Aorta (tissue), 5 donors: ENCODE data around the gene BANF1. TPM values are rescaled to one million over a fixed set of nuclear protein-coding genes. Genes with fewer than 3 reads are reported as not detected.

Experiments
- ATAC-seq: fragments of 200-7000 bp; cut with Tn5 transposase; one replicate; pipeline ENCODE4 v1.9.1; 2022; ENCODE audit warnings: moderate library complexity; ENCODE audit not compliant: low FRiP score
- DNase-seq, 2 donors: peaks; one replicate each; pipeline ENCODE4 v3.0.0-alpha.2; 2020
- H3K27ac ChIP-seq, 2 donors: one replicate each; pipeline ENCODE4 v1.5.1; 2013; ENCODE audit warnings: low read length in 2 of 2, mild to moderate bottlenecking in 2 of 2, moderate library complexity in 2 of 2, control low read depth in 1 of 2, inconsistent platforms in 1 of 2, low read depth in 1 of 2
- H3K27me3 ChIP-seq, 2 donors: one replicate each; pipeline ENCODE4 v1.6.1; 2013; ENCODE audit warnings: control low read depth in 1 of 2, low read length in 1 of 2, mild to moderate bottlenecking in 1 of 2, moderate library complexity in 1 of 2; ENCODE audit not compliant: insufficient read depth in 2 of 2, control insufficient read depth in 1 of 2
- H3K36me3 ChIP-seq, 2 donors: one replicate each; pipeline ENCODE4 v1.6.1; 2013; ENCODE audit warnings: control low read depth in 1 of 2, low read length in 1 of 2, mild to moderate bottlenecking in 1 of 2; ENCODE audit not compliant: insufficient read depth in 2 of 2, control insufficient read depth in 1 of 2
- H3K4me1 ChIP-seq, 2 donors: one replicate each; pipeline ENCODE4 v1.6.1; 2013; ENCODE audit warnings: low read length in 2 of 2, control low read depth in 1 of 2, mild to moderate bottlenecking in 1 of 2, moderate library complexity in 1 of 2; ENCODE audit not compliant: insufficient read depth in 2 of 2, control insufficient read depth in 1 of 2
- H3K4me3 ChIP-seq, 2 donors: one replicate each; pipeline ENCODE4 v1.5.1; 2013; ENCODE audit warnings: low read length in 2 of 2, control low read depth in 1 of 2, mild to moderate bottlenecking in 1 of 2
- H3K9me3 ChIP-seq: one replicate; pipeline ENCODE4 v1.6.1; 2013; ENCODE audit warnings: mild to moderate bottlenecking, low read length; ENCODE audit not compliant: control insufficient read depth
- WGBS, 2 donors: extraction: QIAGEN DNeasy Blood & Tissue Kit; methylation state at CpG; one replicate each; pipeline ENCODE4 v1.1.7; 2013; 5-methylcytosine and 5-hydroxymethylcytosine counted together
- intact Hi-C, 2 donors: fragments of 100-400 bp; cut with DNase I; formaldehyde crosslinking; loops; one replicate each; pipeline versions ENCODE4 v1.14.2 to v1.15.0; 2022
- polyA plus RNA-seq, 2 donors: library from polyadenylated mRNA; stranded (reverse); fragments of 200-250 nt; gene quantifications; one replicate each; pipeline ENCODE4 v1.2.3, GENCODE V29; 2013
- total RNA-seq, 2 donors: library from RNA; stranded (reverse); fragmentation: NEBNext Ultra II Directional; extraction: Animal tissue kit (Norgen Biotek cat#: 25700); gene quantifications; one replicate each; pipeline ENCODE4 v1.2.1, GENCODE V29; 2021
- donor health status: healthy with polysubstance abuse.
- donor health status: Bipolar disorder and iron deficiency.
- donor health status: DM: no; HTN: no; CAD: no.
- donor health status: DM: no; HTN: no; CAD: no.
- donor health status: DM: yes; HTN: yes; CAD: no.

The BANF1 gene
- total and polyA plus RNA-seq, 4 donors: 136 to 187 (median 150) TPM

DNA sequence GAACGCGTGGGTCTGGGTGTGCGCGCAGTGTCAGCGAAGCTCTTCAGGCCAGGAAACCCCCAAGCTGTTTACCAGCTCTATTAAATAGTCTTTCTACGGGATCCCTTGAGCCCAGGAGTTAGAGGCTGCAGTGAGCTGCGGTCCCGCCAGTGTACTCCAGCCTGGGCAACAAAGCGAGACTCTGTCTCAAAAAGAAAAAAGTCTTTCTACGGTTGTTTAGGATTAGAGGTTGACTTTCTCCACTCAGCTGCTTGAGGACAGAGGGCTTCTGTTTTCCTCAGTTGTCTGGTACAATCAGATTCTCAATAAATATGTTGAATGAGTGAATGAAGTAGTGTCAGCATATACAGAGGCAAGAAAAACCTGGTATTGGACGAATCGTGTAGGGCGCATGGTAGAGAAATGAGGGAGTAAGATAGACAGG, 40.1 kb upstream of the BANF1 start:
- H3K9me3 ChIP-seq: no peaks in the 10 kb centered on the region
- H3K27me3 ChIP-seq: no peaks in the 10 kb centered on the region
- DNase-seq: no peak
- WGBS, 2 donors: 5 to 7% methylated on average over 13 of the region's 13 CpGs
- H3K4me1 ChIP-seq: no peaks in the 10 kb centered on the region
- no peak overlapping the region for H3K27ac ChIP-seq
- peaks cover 0 to 15% of the 10 kb centered on the region in 2 donors for H3K36me3 ChIP-seq
- peak overlapping the region; percentile 74 to 86 for H3K4me3 ChIP-seq
- intact Hi-C loops: loop anchor here in 1 of 2 donors (5.0 kb wide), 1 partner anchor 40 kb away; no protein-coding TSS in a partner anchor
- ATAC-seq: no peak

DNA sequence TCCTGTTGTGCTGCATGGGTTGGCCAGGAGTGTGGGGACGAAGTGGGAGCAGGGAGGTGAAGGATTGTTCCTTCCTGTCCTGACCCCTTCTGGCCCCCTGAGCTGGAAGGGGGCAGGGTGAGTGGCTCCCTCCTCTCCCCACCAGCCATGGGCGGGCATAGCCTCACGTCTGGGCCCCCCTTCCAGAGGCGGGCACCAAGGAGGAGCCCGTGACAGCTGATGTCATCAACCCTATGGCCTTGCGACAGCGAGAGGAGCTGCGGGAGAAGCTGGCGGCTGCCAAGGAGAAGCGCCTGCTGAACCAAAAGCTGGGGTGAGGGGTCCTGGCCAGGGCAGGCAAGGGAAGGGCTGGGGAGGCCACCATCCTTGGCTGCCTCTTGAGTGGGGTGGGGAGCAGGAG, 37.4 kb upstream of the BANF1 start:
- Histone ChIP-seq H3K36me3 (peaks cover 0 to 20% of the 10 kb centered on the region in 2 donors), H3K4me1 (no peaks in the 10 kb centered on the region), H3K27ac (no peak overlapping the region), H3K9me3 (no peaks in the 10 kb centered on the region), H3K4me3 (no peak overlapping the region), H3K27me3 (no peaks in the 10 kb centered on the region)
- ATAC-seq (no peak), DNase-seq (no peak)
- WGBS, 2 donors: 87 to 89% methylated on average over 10 of the region's 10 CpGs
- intact Hi-C loops: loop anchor here in 1 of 2 donors (5.0 kb wide), 2 partner anchors 43 to 98 kb away; no protein-coding TSS in a partner anchor

DNA sequence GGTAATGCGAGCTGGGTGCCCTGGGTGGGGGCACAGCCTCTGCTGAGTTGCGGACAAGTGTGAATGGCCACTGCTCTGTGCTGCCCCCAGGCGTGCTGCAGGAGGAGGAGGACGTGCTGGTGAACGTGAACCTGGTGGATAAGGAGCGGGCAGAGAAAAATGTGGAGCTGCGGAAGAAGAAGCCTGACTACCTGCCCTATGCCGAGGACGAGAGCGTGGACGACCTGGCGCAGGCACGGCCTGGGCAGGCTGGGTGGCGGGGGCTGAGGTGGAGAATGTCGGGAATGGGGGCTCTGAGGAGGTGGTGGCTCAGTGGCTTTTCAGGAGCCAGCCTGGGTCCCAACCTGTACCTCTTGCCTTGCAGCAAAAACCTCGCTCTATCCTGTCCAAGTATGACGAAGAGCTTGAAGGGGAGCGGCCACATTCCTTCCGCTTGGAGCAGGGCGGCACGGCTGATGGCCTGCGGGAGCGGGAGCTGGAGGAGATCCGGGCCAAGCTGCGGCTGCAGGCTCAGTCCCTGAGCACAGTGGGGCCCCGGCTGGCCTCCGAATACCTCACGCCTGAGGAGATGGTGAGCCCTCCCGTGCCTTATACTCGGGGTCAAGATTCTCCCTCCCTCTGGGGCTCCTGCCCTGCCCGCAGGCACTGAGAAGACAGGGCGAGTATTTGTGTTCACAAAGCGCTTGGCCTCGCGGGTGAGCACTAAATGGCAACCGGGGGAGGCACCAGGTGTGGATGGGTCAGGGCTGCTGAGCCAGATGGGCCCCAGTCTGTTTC, 36.1 kb upstream of the BANF1 start:
- H3K27ac ChIP-seq: no peak overlapping the region
- H3K27me3 ChIP-seq: no peaks in the 10 kb centered on the region
- intact Hi-C loops: loop anchor here in 1 of 2 donors (5.0 kb wide), 1 partner anchor 99 kb away; no protein-coding TSS in a partner anchor
- H3K9me3 ChIP-seq: no peaks in the 10 kb centered on the region
- DNase-seq (no peak), ATAC-seq (no peak)
- H3K4me3 ChIP-seq: no peak overlapping the region
- 92% methylated on average over 36 of the region's 36 CpGs for WGBS, 2 donors
- no peaks in the 10 kb centered on the region for H3K4me1 ChIP-seq
- peaks cover 0 to 20% of the 10 kb centered on the region in 2 donors for H3K36me3 ChIP-seq

DNA sequence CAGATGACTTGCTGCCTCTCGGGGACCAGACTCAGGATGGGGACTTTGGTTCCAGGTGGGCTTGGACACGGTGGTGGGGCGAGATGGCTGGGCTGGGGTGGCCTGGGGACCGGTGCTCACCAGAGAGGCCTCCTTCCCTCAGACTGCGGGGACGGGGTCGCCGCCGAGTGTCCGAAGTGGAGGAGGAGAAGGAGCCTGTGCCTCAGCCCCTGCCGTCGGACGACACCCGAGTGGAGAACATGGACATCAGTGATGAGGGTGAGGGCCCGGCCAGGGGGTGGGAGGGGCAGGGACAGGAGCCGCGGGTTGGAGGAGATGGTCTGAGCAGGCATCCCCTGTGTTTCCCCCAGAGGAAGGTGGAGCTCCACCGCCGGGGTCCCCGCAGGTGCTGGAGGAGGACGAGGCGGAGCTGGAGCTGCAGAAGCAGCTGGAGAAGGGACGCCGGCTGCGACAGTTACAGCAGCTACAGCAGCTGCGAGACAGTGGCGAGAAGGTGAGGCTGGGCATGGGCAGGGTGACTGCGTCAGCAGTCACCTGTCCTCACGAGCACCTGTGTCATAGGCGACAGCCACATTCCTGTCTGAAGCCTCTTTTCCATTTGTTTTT, 34.9 kb upstream of the BANF1 start:
- Histone ChIP-seq H3K9me3 (no peaks in the 10 kb centered on the region), H3K36me3 (peaks cover 0 to 20% of the 10 kb centered on the region in 2 donors), H3K27me3 (no peaks in the 10 kb centered on the region), H3K27ac (no peak overlapping the region), H3K4me3 (no peak overlapping the region), H3K4me1 (no peaks in the 10 kb centered on the region)
- DNase-seq: no peak
- 89 to 91% methylated on average over 25 to 30 of the region's 30 CpGs for WGBS, 2 donors
- intact Hi-C loops: loop anchor here in 1 of 2 donors (5.0 kb wide), 1 partner anchor 100 kb away; no protein-coding TSS in a partner anchor
- no peak for ATAC-seq

DNA sequence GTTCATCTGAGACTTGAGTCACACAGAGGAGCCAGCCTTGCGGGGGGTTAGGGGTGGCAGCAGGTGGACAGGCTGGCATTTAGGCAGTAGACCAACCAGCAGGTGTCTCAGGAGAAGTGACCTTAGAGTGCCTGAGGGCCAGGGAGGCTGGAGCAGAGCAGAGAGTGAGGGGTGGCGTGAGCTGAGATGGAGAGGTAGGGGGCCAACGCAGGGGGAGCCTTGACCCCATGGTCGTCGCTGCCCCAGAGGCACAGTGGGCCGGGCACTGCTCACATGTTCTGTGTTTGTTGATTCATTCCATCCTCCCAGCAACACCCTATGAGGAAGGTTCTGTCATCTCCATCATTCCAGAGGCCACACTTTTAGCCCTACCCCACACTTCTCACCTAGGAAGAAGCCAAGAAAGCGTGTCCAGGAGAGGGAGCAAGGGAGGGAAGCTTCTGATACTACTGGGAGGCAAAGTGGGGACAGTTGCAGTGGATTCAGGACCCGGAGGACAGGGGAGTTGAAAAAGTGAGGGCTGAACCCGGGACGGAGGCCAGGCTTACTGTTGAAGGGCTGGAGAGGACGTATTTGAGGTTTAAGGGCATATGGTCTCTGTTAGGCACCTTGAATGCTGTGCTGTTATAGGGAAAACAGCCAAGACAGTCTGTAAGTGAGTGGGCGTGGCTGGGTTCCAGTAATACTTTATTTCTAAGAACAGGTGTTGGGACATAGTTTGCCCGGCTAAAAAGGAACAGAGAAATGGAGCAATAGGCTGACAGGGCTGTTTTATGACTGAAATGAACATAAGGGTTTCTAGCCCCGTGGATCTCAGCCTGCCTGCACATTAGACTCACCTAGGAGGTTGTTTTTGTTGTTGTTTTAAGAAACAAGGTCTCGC, 33.5 kb upstream of the BANF1 start:
- Histone ChIP-seq H3K27ac (no peak overlapping the region), H3K4me1 (no peaks in the 10 kb centered on the region), H3K27me3 (no peaks in the 10 kb centered on the region), H3K9me3 (no peaks in the 10 kb centered on the region), H3K36me3 (peaks cover 0 to 20% of the 10 kb centered on the region in 2 donors), H3K4me3 (no peak overlapping the region)
- intact Hi-C loops: loop anchor here in 1 of 2 donors (5.0 kb wide), 1 partner anchor 102 kb away; no protein-coding TSS in a partner anchor
- DNase-seq (no peak), ATAC-seq (peak; percentile 23)
- WGBS, 2 donors: 81 to 83% methylated on average over 15 of the region's 15 CpGs

DNA sequence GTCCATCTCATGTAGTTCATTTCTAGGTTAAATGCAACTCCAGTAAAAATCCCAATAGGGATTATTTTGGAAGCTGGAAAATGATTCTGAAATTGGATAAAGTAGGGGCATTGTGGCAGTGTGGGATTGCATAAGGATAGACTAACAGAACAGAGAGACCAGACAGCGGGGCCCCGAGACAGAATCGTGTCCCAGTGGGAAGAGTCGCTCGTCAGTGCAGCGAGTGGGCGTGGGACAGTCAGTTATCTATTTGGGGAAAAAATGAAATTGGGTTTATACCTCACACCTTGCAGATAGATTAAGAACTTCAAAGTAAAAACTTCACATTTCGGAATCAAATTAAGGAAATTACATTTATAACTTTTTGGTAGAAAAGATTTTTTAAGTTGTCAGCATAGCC, 30.2 kb upstream of the BANF1 start:
- H3K4me1 ChIP-seq: no peaks in the 10 kb centered on the region
- intact Hi-C loops: no loop called here
- H3K9me3 ChIP-seq: no peaks in the 10 kb centered on the region
- peaks cover 0 to 6% of the 10 kb centered on the region in 2 donors for H3K36me3 ChIP-seq
- H3K4me3 ChIP-seq: no peak overlapping the region
- WGBS, 2 donors: 93 to 94% methylated on average over 8 of the region's 8 CpGs
- ATAC-seq (no peak), DNase-seq (no peak)
- no peaks in the 10 kb centered on the region for H3K27me3 ChIP-seq
- H3K27ac ChIP-seq: no peak overlapping the region

DNA sequence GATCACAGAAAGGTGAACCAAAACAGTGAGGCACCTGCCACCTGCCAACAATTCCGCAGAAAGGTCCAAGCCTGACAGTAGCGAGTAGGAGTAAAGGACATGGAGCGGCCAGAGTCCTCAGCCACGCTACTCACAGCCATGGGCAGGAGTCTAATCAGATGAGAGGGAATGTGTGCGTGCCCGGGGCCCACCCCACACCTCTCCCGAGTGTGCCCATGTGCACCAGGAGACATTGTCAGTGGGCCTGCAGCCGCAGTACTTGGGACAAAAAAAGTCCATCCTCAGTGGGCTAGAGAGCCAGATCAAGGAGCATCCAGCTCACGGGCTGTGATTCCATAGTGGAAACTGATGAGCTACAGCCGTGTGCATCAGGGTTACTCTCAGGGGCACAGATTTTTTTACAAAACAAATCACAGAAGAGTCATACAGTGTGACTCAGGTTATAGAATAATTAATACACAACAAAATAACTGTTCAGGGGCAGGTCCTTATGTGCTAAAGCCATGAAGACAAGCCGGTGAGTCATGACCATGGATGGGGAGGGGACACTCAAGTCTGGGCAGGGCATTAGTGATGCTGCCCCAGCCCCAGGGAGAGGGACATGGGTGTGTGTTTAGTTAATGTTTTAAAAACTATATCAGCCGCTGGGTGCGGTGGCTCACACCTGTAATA, 28.7 kb upstream of the BANF1 start:
- ATAC-seq (no peak), DNase-seq (no peak)
- Histone ChIP-seq H3K4me1 (no peaks in the 10 kb centered on the region), H3K27me3 (no peaks in the 10 kb centered on the region), H3K27ac (no peak overlapping the region), H3K4me3 (no peak overlapping the region), H3K36me3 (peaks cover 3 to 9% of the 10 kb centered on the region in 2 donors), H3K9me3 (no peaks in the 10 kb centered on the region)
- 92 to 94% methylated on average over 13 of the region's 13 CpGs for WGBS, 2 donors
- intact Hi-C loops: no loop called here

GRCh38 chr11:65975771-65976170, 26.5 kb upstream of the BANF1 start:
- DNase-seq: peak in 1 of 2 donors; percentile 33
- 89 to 91% methylated on average over 9 of the region's 9 CpGs for WGBS, 2 donors
- Histone ChIP-seq H3K4me1 (no peaks in the 10 kb centered on the region), H3K36me3 (peaks cover 3 to 9% of the 10 kb centered on the region in 2 donors), H3K9me3 (no peaks in the 10 kb centered on the region), H3K27ac (no peak overlapping the region), H3K4me3 (no peak overlapping the region), H3K27me3 (no peaks in the 10 kb centered on the region)
- ATAC-seq: no peak
- intact Hi-C loops: no loop called here
